ENCODE data around the gene RC3H2.
"Not testable (repeated sequence)": the region's sequence is repeated elsewhere in the genome, so short reads cannot be mapped to it uniquely, and the experiment has no call there.

Gene RC3H2

GRCh38 chr9:122812736-122813135 is 92.4 kb downstream of the RC3H2 start:
- DNase-seq (ENCODE audit: extremely low spot score, insufficient read length, low read depth) = no peak
- FAIRE-seq = no peak

GRCh38 chr9:122810306-122810946 is 94.7 kb downstream of the RC3H2 start:
- DNase-seq (ENCODE audit: extremely low spot score, insufficient read length, low read depth) (peak; percentile 68), FAIRE-seq (peak; percentile 97)

- not testable (repeated sequence) for FAIRE-seq; DNase-seq (ENCODE audit: extremely low spot score, insufficient read length, low read depth)
These were observed 95.9 kb downstream of the RC3H2 start for GRCh38 chr9:122809261-122809660.

GRCh38 chr9:122808141-122808540 is 97.0 kb downstream of the RC3H2 start:
- DNase-seq (ENCODE audit: extremely low spot score, insufficient read length, low read depth) (no peak), FAIRE-seq (no peak)

- no peak for FAIRE-seq
- DNase-seq (ENCODE audit: extremely low spot score, insufficient read length, low read depth) = no peak
These were observed 97.8 kb downstream of the RC3H2 start for GRCh38 chr9:122807271-122807900.

- FAIRE-seq (no peak), DNase-seq (ENCODE audit: extremely low spot score, insufficient read length, low read depth) (no peak)
These were observed 98.5 kb downstream of the RC3H2 start for GRCh38 chr9:122806661-122807060.

- FAIRE-seq (no peak), DNase-seq (ENCODE audit: extremely low spot score, insufficient read length, low read depth) (no peak)
These were observed 104.8 kb downstream of the RC3H2 start, which contains the start of gene OR1K1 for GRCh38 chr9:122800066-122801060. Gene OR1K1, plus strand, starts transcription at chr9:122800123. Its CDS starts 0 bp downstream, at chr9:122800123.

- no peak for FAIRE-seq
- no peak for DNase-seq (ENCODE audit: extremely low spot score, insufficient read length, low read depth)
These were observed 107.7 kb downstream of the RC3H2 start for GRCh38 chr9:122797316-122798063.

Data from GM18507 (cell line).